ENCODE data around the gene SLC27A2.
"Not testable (repeated sequence)": the region's sequence is repeated elsewhere in the genome, so short reads cannot be mapped to it uniquely, and the experiment has no call there.

SLC27A2 gene

GRCh38 chr15:50164458-50164857 lies 17.5 kb upstream of the SLC27A2 start:
- DNase-seq = no peak

GRCh38 chr15:50166216-50166615 lies 15.8 kb upstream of the SLC27A2 start:
- DNase-seq = no peak

- DNase-seq = no peak
These were observed 14.9 kb upstream of the SLC27A2 start for GRCh38 chr15:50167110-50167509.

GRCh38 chr15:50168379-50168778 lies 13.6 kb upstream of the SLC27A2 start:
- DNase-seq = no peak

GRCh38 chr15:50168783-50169411 lies 13.1 kb upstream of the SLC27A2 start:
- no peak for DNase-seq

GRCh38 chr15:50172360-50172895 lies 9.6 kb upstream of the SLC27A2 start:
- DNase-seq = not testable (repeated sequence)

GRCh38 chr15:50176869-50177268 lies 5.1 kb upstream of the SLC27A2 start:
- no peak for DNase-seq

- DNase-seq = no peak
These were observed 1.9 kb upstream of the SLC27A2 start for GRCh38 chr15:50180091-50180490.

GRCh38 chr15:50180582-50180981 lies 1.4 kb upstream of the SLC27A2 start:
- DNase-seq = no peak

- DNase-seq = no peak
These were observed 611 bp upstream of the SLC27A2 start for GRCh38 chr15:50181201-50181968.

- peak in 2 of 6 experiments; percentile 9 to 36 for DNase-seq
These were observed 420 bp downstream of the SLC27A2 start for GRCh38 chr15:50182219-50183013.

GRCh38 chr15:50183112-50183794 lies 1.3 kb downstream of the SLC27A2 start:
- peak in 1 of 6 experiments; percentile 1 for DNase-seq

- DNase-seq = no peak
These were observed 3.0 kb downstream of the SLC27A2 start for GRCh38 chr15:50184863-50185504.

- no peak for DNase-seq
These were observed 4.1 kb downstream of the SLC27A2 start for GRCh38 chr15:50186090-50186489.

- DNase-seq = no peak
These were observed 4.8 kb downstream of the SLC27A2 start for GRCh38 chr15:50186752-50187151.

GRCh38 chr15:50187525-50187924 lies 5.5 kb downstream of the SLC27A2 start:
- no peak for DNase-seq

GRCh38 chr15:50187997-50188396 lies 6.0 kb downstream of the SLC27A2 start:
- DNase-seq = no peak

- not testable (repeated sequence) for DNase-seq
These were observed 6.8 kb downstream of the SLC27A2 start for GRCh38 chr15:50188793-50189192.

GRCh38 chr15:50189633-50190032 lies 7.6 kb downstream of the SLC27A2 start:
- no peak for DNase-seq

GRCh38 chr15:50190166-50190570 lies 8.2 kb downstream of the SLC27A2 start:
- DNase-seq = no peak

GRCh38 chr15:50190723-50191122 lies 8.7 kb downstream of the SLC27A2 start:
- no peak for DNase-seq

GRCh38 chr15:50192164-50192563 lies 10.2 kb downstream of the SLC27A2 start:
- no peak for DNase-seq
